ENCODE data around the gene MARCHF9.
"Not testable (repeated sequence)": the region's sequence is repeated elsewhere in the genome, so short reads cannot be mapped to it uniquely, and the experiment has no call there.

MARCHF9 gene, protein sequence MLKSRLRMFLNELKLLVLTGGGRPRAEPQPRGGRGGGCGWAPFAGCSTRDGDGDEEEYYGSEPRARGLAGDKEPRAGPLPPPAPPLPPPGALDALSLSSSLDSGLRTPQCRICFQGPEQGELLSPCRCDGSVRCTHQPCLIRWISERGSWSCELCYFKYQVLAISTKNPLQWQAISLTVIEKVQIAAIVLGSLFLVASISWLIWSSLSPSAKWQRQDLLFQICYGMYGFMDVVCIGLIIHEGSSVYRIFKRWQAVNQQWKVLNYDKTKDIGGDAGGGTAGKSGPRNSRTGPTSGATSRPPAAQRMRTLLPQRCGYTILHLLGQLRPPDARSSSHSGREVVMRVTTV

DNA sequence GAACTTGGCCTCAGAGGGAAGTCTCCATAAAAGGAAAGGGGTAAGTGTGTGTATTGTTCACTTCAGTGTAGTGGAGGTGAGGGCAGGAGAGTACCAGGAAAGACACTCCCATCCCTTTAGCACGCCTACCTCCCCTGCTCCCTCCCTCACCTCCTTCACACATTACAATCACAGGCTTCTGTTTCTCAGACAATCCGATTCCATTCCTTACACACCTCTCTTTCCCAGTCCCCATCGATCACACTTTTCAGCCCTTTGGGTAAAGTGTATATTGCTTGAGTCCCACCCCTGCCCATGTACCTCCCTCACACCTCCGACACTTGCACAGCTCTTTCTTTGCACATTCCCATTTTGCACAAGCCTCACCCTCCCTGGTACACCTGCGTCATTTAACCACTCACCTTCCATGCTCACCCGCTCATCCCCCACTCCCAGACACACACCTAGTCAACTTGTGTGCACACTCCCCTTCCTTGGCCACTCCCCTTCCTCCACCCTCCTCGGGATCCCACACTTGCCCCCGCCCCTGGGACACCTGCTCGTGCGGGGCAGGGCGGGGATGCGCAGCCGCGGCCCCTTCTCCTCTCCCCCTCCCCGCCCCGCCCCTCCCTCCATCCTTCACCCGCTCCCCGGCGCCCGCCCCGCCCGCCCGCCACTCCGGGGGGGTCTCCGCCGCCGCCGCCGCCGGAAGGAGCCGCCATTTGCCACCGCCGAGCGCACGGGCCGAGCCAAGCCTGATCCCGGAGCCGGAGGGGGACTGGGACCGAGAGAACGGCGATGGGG, at the start of gene MARCHF9:
Gene MARCHF9 (plus strand): TSS at position 693 of the 783 bp plus-strand sequence. CDS start 426 bp downstream, outside the sequence.
- peak; percentile 88 for DNase-seq (ENCODE audit: low spot score)

DNA sequence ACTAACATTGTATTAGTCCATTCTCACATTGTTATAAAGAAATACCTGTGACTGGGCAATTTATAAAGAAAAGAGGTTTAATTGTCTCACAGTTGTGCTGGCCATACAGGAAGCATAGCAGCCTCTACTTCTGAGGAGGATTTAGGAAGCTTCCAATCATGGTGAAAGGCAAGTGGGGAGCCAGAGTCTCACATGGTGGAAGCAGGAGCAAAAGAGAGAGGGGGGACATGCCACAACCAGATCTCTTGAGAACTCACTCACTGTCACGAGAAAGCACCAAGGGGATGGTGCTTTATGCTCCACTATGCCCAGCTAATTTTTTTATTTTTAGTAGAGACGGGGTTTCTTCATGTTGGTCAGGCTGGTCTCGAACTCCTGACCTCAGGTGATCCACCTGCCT, 47.7 kb upstream of the MARCHF9 start:
- DNase-seq (ENCODE audit: low spot score): no peak

DNA sequence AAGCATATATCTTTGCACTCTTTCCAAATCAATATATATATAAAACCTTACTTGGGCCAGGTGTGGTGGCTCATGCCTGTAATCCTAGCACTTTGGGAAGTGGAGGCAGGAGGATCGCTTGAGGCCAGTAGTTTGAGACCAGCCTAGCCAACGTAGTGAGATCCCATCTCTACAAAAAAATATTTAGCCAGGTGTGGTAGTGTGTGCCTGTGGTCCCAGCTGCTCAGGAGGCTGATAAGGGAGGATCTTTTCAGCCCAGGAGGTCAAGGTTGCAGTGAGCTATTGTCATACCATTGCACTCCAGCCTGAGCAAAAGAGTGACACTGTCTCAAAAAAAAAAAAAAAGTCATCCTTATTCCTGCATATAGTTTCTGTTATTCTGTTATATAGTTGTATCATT, 46.6 kb upstream of the MARCHF9 start:
- DNase-seq (ENCODE audit: low spot score): no peak

DNA sequence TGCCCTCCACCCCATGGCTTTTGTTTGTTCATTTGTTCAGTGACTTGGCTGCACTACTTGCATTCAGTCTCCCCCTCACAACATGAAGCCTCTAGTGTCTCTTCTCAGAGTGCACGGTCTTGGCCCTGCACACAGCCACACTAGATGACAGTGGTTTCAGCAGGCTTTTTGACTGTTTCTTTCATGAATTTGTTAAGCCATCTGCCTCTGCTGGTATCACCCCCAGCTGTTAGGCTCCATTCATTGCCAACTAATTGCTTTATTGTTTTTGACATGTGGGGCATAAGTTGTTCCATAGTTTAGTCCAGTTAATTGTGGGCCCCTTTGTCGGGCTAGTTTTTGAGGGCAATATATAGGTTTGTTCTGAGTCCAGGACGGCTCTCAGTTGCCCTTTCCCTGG, 42.2 kb upstream of the MARCHF9 start:
- no peak for DNase-seq (ENCODE audit: low spot score)

DNA sequence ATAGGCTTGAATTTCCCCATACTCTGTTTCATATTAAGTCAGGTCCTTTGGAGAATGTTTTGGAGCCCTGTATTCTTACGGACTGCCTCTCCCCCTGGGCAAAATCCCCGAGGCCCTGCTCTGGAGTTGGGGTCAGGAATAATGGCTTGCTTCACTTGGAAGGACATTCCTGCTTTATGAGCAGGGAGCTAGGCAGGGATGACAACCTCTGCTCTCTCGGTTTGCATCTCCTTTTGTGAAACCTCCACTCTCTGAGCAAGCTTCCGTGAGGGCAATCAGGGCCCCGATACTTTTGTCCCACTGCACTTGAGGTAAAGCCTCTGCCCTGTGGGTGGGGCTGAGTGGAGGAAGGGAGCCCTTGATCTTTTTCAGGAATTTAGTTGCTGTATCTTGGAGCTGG, 41.7 kb upstream of the MARCHF9 start:
- DNase-seq (ENCODE audit: low spot score): no peak

DNA sequence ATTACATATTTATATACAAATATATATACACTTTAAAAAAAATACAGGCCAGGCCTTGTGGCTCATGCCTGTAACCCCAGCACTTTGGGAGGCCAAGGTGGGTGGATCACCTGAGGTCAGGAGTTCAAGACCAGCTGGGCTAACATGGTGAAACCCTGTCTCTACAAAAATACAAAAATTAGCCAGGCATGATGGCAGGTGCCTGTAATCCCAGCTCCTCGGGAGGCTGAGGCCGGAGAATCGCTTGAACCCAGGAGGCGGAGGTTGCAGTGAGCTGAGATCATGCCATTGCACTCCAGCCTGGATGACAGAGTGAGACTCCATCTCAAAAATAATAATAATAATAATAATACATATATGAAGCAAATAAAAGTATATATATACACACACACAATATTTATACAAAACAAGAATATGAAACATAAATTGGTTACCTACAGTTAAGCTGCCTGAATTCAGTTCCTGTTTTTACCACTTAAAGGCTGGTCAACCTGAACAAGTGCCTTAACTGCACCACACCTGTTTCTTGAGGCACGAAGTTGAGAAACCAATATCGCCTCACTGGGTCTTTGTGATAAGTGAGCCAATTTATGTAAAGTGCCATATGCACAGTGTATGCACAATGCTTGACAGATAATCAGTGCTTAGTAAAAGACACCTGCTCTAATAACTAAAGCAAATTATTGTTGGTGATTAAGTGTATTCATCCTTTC, 39.7 kb upstream of the MARCHF9 start:
- not testable (repeated sequence) for DNase-seq (ENCODE audit: low spot score)

DNA sequence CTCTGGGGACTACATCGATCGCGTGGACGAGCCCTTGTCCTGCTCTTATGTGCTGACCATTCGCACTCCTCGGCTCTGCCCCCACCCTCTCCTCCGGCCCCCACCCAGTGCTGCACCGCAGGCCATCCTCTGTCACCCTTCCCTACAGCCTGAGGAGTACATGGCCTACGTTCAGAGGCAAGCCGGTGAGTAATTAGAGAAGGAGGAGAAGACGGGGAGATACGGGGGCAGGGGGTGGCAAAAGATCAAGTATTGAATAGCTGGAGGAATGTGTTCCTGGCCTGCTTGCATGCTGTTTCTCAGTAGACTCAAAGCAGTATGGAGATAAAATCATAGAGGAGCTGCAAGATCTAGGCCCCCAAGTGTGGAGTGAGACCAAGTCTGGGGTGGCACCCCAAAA, 39.1 kb upstream of the MARCHF9 start:
- no peak for DNase-seq (ENCODE audit: low spot score)

DNA sequence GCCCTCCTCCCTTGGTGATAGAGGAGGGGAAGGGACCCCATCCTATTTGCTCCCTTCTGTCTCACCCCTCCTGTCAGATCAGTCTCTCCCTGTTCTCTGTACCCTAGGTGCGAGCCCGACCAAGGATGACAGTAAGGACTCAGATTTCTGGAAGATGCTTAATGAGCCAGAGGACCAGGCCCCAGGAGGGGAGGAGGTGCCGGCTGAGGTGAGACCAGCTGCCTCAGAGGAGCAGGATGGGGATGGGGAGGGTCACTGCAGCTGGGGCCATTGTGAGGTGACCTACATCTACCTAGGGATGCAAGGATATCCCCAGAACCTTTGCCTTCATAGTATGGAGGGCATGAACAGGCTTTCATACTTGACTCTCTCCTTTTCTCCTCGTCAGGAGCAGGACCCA, 38.6 kb upstream of the MARCHF9 start:
- no peak for DNase-seq (ENCODE audit: low spot score)

DNA sequence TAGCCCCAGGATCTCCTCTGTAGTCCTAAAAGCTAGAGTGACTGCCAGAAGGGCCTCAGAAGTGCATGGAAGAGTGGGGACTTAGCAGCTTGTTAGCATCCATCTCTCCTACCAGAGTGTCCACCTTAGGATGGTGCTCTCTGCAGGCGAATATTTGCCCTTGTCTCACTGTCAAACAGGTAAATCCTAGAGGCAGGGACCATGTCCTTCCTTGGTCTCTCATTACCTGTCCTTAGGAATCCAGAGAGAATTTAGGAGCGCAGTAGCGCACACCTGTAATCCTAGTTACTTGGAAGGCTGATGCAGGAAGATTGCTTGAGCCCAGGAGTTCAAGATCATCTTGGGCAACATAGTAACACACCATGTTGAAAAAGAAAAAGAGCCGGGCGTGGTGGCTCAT, 37.8 kb upstream of the MARCHF9 start:
- no peak for DNase-seq (ENCODE audit: low spot score)

DNA sequence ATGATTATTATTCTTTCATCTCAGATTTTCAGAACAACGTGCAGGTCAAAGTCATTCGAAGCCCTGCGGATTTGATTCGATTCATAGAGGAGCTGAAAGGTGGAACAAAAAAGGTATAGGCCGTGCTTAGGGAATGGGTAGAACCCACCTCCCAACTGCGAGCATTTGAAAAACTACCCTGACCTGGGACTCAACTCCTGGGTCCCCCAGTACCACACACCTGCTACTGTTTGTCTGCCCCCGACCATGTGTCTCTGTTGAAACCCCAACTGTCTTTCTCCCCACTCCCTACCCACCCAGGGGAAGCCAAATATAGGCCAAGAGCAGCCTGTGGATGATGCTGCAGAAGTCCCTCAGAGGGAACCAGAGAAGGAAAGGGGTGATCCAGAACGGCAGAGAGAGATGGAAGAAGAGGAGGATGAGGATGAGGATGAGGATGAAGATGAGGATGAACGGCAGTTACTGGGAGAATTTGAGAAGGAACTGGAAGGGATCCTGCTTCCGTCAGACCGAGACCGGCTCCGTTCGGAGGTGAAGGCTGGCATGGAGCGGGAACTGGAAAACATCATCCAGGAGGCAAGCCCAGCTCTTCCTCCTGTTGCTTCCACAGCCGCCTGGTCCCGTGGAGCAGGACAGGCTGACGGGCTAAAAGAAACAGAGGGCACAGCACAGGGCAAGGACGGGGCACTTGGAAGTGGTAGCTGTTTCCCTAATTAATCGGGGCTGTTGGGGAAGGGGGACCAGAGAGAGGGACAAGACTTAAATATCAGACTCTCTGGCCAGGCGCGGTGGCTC, 36.9 kb upstream of the MARCHF9 start:
- no peak for DNase-seq (ENCODE audit: low spot score)

DNA sequence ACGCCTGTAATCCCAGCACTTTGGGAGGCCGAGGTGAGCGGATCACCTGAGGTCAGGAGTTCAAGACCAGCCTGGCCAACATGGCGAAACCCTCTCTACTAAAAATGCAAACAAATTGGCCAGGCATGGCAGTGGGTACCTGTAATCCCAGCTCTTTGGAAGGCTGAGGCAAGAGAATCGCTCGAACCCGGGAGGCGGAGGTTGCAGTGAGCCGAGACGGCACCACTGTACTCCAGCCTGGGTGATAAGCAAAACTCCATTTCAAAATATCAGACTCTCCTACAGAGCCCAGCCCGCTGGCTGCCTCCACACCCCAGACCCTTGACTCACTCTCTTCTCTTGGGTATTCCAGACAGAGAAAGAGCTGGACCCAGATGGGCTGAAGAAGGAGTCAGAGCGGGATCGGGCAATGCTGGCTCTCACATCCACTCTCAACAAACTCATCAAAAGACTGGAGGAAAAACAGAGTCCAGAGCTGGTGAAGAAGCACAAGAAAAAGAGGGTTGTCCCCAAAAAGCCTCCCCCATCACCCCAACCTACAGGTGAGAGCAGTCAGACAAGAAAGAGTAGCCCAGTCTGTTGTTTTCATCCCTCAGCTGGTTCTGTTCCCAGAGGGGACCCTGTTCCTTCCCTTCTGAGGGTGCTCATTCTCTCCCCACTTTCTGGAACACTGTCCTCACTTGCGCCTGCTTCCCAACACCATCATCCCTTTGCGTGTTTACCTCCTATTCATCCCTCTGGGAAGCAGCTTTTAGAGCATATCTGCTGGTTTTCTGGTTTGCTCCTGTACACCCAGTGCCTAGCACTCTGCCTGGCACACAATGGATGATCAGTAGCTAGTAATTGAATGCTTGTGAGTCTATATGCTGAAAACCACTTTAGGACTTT, 36.0 kb upstream of the MARCHF9 start:
- DNase-seq (ENCODE audit: low spot score): no peak

DNA sequence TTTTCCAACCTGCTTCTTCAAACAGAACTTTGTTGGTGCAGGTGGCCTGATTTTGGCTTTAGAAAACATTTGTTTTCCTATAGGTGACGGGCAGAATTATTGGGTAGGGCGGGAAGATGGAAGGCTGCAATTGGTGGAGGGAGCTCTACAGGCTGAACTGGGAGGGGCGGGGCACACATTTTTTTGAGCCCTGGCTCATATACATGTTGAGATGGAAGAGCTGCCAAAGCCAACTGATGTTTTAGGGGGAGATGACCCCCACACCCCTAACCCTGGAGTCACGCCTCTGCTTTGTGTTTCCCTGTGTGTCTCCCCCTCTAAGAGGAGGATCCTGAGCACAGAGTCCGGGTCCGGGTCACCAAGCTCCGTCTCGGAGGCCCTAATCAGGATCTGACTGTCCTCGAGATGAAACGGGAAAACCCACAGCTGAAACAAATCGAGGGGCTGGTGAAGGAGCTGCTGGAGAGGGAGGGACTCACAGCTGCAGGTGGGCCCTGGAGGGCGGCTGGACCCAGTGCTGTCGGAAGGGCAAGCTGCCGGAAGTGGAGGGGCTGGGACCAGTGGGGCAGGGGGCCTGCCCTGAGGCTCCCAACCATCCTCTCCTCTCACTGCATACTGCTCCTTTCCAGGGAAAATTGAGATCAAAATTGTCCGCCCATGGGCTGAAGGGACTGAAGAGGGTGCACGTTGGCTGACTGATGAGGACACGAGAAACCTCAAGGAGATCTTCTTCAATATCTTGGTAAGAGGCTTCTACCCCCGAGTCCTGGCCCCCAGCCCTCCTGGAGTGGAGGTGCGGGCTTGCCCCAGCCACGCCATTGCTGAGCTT, 34.9 kb upstream of the MARCHF9 start:
- no peak for DNase-seq (ENCODE audit: low spot score)

DNA sequence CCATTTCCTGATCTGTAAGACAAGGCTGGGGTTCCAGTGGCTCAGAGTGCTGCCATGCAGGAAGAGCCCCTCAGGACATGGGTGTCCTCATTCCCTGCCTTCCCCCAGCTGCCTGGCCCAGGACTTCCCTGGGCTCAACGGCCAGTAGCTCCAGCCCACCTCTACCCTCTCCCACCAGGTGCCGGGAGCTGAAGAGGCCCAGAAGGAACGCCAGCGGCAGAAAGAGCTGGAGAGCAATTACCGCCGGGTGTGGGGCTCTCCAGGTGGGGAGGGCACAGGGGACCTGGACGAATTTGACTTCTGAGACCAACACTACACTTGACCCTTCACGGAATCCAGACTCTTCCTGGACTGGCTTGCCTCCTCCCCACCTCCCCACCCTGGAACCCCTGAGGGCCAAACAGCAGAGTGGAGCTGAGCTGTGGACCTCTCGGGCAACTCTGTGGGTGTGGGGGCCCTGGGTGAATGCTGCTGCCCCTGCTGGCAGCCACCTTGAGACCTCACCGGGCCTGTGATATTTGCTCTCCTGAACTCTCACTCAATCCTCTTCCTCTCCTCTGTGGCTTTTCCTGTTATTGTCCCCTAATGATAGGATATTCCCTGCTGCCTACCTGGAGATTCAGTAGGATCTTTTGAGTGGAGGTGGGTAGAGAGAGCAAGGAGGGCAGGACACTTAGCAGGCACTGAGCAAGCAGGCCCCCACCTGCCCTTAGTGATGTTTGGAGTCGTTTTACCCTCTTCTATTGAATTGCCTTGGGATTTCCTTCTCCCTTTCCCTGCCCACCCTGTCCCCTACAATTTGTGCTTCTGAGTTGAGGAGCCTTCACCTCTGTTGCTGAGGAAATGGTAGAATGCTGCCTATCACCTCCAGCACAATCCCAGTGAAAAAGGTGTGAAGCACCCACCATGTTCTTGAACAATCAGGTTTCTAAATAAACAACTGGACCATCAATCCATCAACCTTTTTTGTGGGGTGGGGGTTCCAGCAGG, 34.0 kb upstream of the MARCHF9 start:
- no peak for DNase-seq (ENCODE audit: low spot score)

DNA sequence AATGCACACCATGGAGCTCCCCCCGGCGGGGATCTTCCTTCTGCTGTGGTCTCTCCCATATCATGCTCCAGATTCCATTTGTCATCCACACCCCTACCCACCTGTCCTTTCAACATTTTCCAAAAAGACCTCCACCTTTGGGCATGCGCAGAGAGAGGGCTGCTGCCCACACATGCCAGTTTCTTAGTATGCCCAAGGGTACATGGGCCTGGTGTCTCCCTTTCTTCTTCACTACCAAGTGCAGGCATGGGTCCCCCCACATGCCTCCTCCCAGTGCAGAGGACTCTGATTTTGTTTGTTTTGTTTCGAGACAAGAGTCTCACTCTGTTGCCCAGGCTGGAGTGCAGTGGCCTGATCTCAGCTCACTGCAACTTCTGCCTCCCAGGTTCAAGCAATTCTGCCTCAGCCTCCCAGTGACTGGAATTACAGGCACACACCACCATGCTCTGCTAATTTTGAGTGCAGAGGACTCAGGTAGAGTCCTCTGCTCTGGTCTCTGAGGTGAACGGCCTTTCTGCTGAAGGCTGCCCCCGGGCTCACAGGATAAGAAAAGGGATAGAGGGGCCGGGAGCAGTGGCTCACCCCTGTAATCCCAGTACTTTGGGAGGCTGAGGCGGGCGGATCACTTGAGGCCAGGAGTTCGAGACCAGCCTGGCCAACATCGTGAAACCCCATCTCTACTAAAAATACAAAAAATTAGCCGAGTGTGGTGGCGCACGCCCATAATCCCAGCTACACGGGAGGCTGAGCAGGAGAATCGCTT, 32.9 kb upstream of the MARCHF9 start:
- DNase-seq (ENCODE audit: low spot score): not testable (repeated sequence)

DNA sequence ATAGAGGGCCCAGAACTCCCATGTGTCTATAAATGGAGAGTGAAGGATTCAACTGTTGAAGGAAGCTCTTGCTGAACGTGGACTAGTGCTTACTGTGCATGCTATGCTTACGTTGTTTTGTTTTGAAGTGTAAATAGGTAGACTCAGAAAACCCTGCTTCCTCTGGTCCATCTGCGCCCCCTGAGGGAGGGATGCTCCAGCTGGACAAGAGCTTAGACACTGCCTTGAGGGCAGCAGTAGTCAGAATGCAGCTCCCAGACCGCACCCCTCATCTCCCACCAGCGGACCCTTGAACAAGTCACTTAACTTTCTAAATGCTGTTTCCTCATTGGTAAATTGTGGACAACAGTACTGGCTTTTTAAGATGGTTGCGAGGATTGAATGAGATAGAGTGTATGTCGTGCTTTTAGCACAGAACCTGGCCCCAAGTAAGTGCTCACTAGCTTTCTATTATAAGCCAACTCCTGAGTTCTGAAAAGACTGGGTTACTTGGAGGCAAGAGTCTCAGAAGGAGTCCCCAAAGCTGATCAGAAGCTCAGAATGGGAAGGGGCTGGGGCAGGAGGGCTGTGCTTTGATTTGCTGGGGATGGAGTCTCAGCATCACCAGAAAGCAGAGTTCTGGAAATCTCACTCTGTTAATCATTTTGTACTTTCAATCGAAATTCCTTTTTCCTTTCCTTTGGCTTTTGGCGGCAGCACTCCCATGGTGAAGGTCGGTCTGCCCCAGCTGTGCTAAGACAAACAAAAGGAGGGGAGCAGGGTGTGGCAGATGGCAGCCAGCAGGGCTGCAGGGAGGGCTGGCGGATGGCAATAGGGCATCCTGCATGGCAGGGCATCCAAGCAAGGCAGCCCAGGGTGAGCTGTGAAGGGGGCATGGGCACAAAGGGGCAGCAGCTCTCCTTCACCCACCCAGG, 31.9 kb upstream of the MARCHF9 start:
- no peak for DNase-seq (ENCODE audit: low spot score)

DNA sequence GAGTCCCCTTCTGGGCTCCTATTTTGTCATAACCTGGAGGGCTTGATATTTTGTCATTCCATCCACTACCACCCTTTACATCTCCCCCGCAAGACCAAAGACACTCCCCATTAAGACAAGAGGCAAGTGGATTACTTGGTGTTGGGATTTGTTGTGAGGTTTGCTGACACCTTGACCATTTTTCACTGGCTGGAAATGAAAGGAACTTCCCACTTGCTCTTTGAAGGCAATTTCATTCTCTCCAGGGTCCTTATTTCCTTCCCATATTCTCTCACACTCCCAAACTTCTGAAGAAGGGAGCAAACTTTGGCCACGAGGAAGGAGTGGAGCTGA, 31.3 kb upstream of the MARCHF9 start:
- DNase-seq (ENCODE audit: low spot score): no peak

Measured in HuH-7 (cell line).